Smooth muscle cell (in vitro differentiated cells): ENCODE data around the gene PPP1R1C. TPM values are rescaled to one million over a fixed set of nuclear protein-coding genes. Genes with fewer than 3 reads are reported as not detected.

Experiments used
- DNase-seq: peaks from one replicate; lab custom pipeline; 2025; ENCODE audit not compliant: unreplicated experiment; lab: John Stamatoyannopoulos, UW
- H2AFZ ChIP-seq: fragments of 200-600 bp; sonication (generic); 2 replicates; pipeline ENCODE4 v1.6.0; 2016; ENCODE audit warnings: antibody characterized with exemption, low read depth, mild to moderate bottlenecking
- H3F3A ChIP-seq: fragments of 200-600 bp; sonication (generic); 2 replicates; pipeline ENCODE4 v1.6.0; 2017; ENCODE audit warnings: antibody characterized with exemption, low read depth
- H3K27ac ChIP-seq: fragments of 200-600 bp; sonication (generic); 2 replicates; pipeline ENCODE4 v1.5.1; 2016; ENCODE audit warnings: low read depth, mild to moderate bottlenecking
- H3K27me3 ChIP-seq: fragments of 200-600 bp; sonication (generic); 2 replicates; pipeline ENCODE4 v1.6.1; 2016; ENCODE audit warnings: low read depth, mild to moderate bottlenecking
- H3K36me3 ChIP-seq: fragments of 200-600 bp; sonication (generic); 2 replicates; pipeline ENCODE4 v1.5.1; 2016; ENCODE audit warnings: low read depth
- H3K4me1 ChIP-seq: fragments of 200-600 bp; sonication (generic); 2 replicates; pipeline ENCODE4 v1.5.1; 2016; ENCODE audit warnings: low read depth
- H3K4me2 ChIP-seq: fragments of 200-600 bp; sonication (generic); 2 replicates; pipeline ENCODE4 v1.6.0; 2016; ENCODE audit warnings: mild to moderate bottlenecking
- H3K4me3 ChIP-seq: fragments of 200-600 bp; sonication (generic); 2 replicates; pipeline ENCODE4 v1.5.1; 2016; ENCODE audit warnings: mild to moderate bottlenecking
- H3K79me2 ChIP-seq: fragments of 200-600 bp; sonication (generic); 2 replicates; pipeline ENCODE4 v1.6.0; 2016; ENCODE audit warnings: low read depth, mild to moderate bottlenecking
- H3K9ac ChIP-seq: fragments of 200-600 bp; sonication (generic); 2 replicates; pipeline ENCODE4 v1.6.0; 2016; ENCODE audit warnings: low read depth
- H3K9me3 ChIP-seq: fragments of 200-600 bp; sonication (generic); replicated peaks from 2 replicates; pipeline ENCODE4 v1.5.1; 2016; ENCODE audit warnings: low read depth
- H4K20me1 ChIP-seq: fragments of 200-600 bp; sonication (generic); 2 replicates; pipeline ENCODE4 v1.6.0; 2016; ENCODE audit warnings: low read depth
- CTCF ChIP-seq: fragments of 200-600 bp; sonication (generic); IDR thresholded peaks from 2 replicates; pipeline ENCODE4 v1.5.1; 2017; ENCODE audit warnings: borderline replicate concordance, mild to moderate bottlenecking, antibody characterized with exemption; ENCODE audit not compliant: insufficient read depth, poor library complexity, severe bottlenecking
- WGBS: methylation state at CpG from one replicate; pipeline ENCODE4 v1.1.7; 2016; ENCODE audit warnings: low lambda C conversion rate; 5-methylcytosine and 5-hydroxymethylcytosine counted together
- polyA plus RNA-seq: library from polyadenylated mRNA; unstranded; fragments of >200 nt; fragmentation: Nextera tagmentation; extraction: Ambion mirVana; gene quantifications from 2 replicates; pipeline ENCODE4 v1.2.1, GENCODE V29; 2016
- total RNA-seq: library from RNA; depleted of rRNA; stranded (reverse); fragments of >200 nt; gene quantifications from 2 replicates; pipeline ENCODE4 v1.2.3, GENCODE V29; 2014

The PPP1R1C gene
- total and polyA plus RNA-seq, 2 experiments from 2014 or later, result 2.3 to 3.3 TPM

- H3K27ac ChIP-seq, result no peak overlapping the region
- H4K20me1 ChIP-seq, result no peaks in the 10 kb centered on the region
- H3F3A ChIP-seq, result no peaks in the 10 kb centered on the region
- H3K79me2 ChIP-seq, result no peaks in the 10 kb centered on the region
- no peaks in the 10 kb centered on the region for H3K27me3 ChIP-seq
- H3K9me3 ChIP-seq, result no peaks in the 10 kb centered on the region
- peak; percentile 26 for TF ChIP-seq CTCF
- H3K4me1 ChIP-seq, result peaks cover 5% of the 10 kb centered on the region
- no peak overlapping the region for H3K4me3 ChIP-seq
- no peak for DNase-seq
- H2AFZ ChIP-seq, result peak overlapping the region; percentile 49
- no peaks in the 10 kb centered on the region for H3K36me3 ChIP-seq
- no peak overlapping the region for H3K9ac ChIP-seq
- no peak overlapping the region for H3K4me2 ChIP-seq
Observed at GRCh38 chr2:182101263-182101662, 115.6 kb downstream of the PPP1R1C start.

- no peaks in the 10 kb centered on the region for H3K27me3 ChIP-seq
- DNase-seq, result no peak
- H3K27ac ChIP-seq, result no peak overlapping the region
- H4K20me1 ChIP-seq, result no peaks in the 10 kb centered on the region
- no peak for TF ChIP-seq CTCF
- H3K4me3 ChIP-seq, result no peak overlapping the region
- no peak overlapping the region for H3K9ac ChIP-seq
- peak overlapping the region; percentile 43 for H2AFZ ChIP-seq
- H3K36me3 ChIP-seq, result no peaks in the 10 kb centered on the region
- WGBS, result 62% methylated on average over 5 of the region's 5 CpGs
- H3K4me1 ChIP-seq, result peaks cover 5% of the 10 kb centered on the region
- H3K9me3 ChIP-seq, result no peaks in the 10 kb centered on the region
- H3K4me2 ChIP-seq, result no peak overlapping the region
- H3K79me2 ChIP-seq, result no peaks in the 10 kb centered on the region
- H3F3A ChIP-seq, result no peaks in the 10 kb centered on the region
Observed at GRCh38 chr2:182103526-182103925, 117.9 kb downstream of the PPP1R1C start.

GRCh38 chr2:182110347-182110746 lies 124.7 kb downstream of the PPP1R1C start:
- no peak for TF ChIP-seq CTCF
- Histone ChIP-seq H3K27me3 (no peaks in the 10 kb centered on the region), H3F3A (no peaks in the 10 kb centered on the region), H3K9ac (no peak overlapping the region), H2AFZ (no peak overlapping the region), H3K4me2 (no peak overlapping the region), H3K4me3 (no peak overlapping the region), H3K36me3 (no peaks in the 10 kb centered on the region), H4K20me1 (no peaks in the 10 kb centered on the region), H3K27ac (no peak overlapping the region), H3K79me2 (no peaks in the 10 kb centered on the region), H3K9me3 (no peaks in the 10 kb centered on the region), H3K4me1 (no peaks in the 10 kb centered on the region)
- 95% methylated on average over 1 of the region's 1 CpG for WGBS
- no peak for DNase-seq

- 71% methylated on average over 3 of the region's 3 CpGs for WGBS
- no peak for TF ChIP-seq CTCF
- Histone ChIP-seq H3K36me3 (no peaks in the 10 kb centered on the region), H3K27me3 (no peaks in the 10 kb centered on the region), H3K9ac (no peak overlapping the region), H2AFZ (no peak overlapping the region), H3K4me3 (no peak overlapping the region), H3K9me3 (no peaks in the 10 kb centered on the region), H3K4me1 (no peaks in the 10 kb centered on the region), H4K20me1 (no peaks in the 10 kb centered on the region), H3K4me2 (no peak overlapping the region), H3F3A (no peaks in the 10 kb centered on the region), H3K79me2 (no peaks in the 10 kb centered on the region), H3K27ac (no peak overlapping the region)
- DNase-seq, result no peak
Observed at GRCh38 chr2:182113334-182113733, 127.7 kb downstream of the PPP1R1C start.
